Thyroid gland (tissue), 4 donors: ENCODE data around the gene GIGYF2. TPM values are rescaled to one million over a fixed set of nuclear protein-coding genes. Genes with fewer than 3 reads are reported as not detected.
"Not testable (repeated sequence)": the region's sequence is repeated elsewhere in the genome, so short reads cannot be mapped to it uniquely, and the experiment has no call there.

Source experiments
- DNase-seq, 2 donors: peaks; one replicate each; pipeline ENCODE4 v3.0.0-alpha.2; 2019
- H3K27ac ChIP-seq, 3 donors: fragments of 200-600 bp; sonication (generic); 1 replicate in 2 of 3; 2 replicates in 1 of 3; pipeline ENCODE4 v1.5.1; 2016 to 2019; ENCODE audit warnings: mild to moderate bottlenecking in 1 of 3, moderate library complexity in 1 of 3
- H3K27me3 ChIP-seq: fragments of 200-600 bp; sonication (generic); one replicate; pipeline ENCODE4 v1.5.1; 2019
- H3K36me3 ChIP-seq, 2 donors: fragments of 200-600 bp; sonication (generic); one replicate each; pipeline ENCODE4 v1.5.1; 2016 to 2019
- H3K4me1 ChIP-seq, 2 donors: fragments of 200-600 bp; sonication (generic); one replicate each; pipeline ENCODE4 v1.5.1; 2017 to 2019
- H3K4me3 ChIP-seq, 3 donors: fragments of 200-600 bp; sonication (generic); replicated peaks in 1 of 3; 1 replicate in 2 of 3; 2 replicates in 1 of 3; pipeline ENCODE4 v1.5.1; 2016; ENCODE audit warnings: mild to moderate bottlenecking in 1 of 3
- H3K9me3 ChIP-seq: fragments of 200-600 bp; sonication (generic); one replicate; pipeline ENCODE4 v1.5.1; 2017
- CTCF ChIP-seq, 6 experiments: fragments of 200-600 bp in 3 of 6; fragments of 450-650 bp in 3 of 6; sonication (generic) in 3 of 6; IDR thresholded peaks; one replicate each; pipeline ENCODE4 v1.5.1; 2016 to 2019; ENCODE audit warnings: antibody characterized with exemption in 6 of 6, mild to moderate bottlenecking in 2 of 6, inconsistent platforms in 1 of 6, moderate library complexity in 1 of 6
- POLR2A ChIP-seq, 2 donors: fragments of 450-650 bp; IDR thresholded peaks; one replicate each; pipeline ENCODE4 v1.6.1; 2017; ENCODE audit warnings: antibody characterized with exemption in 2 of 2, mild to moderate bottlenecking in 2 of 2, moderate library complexity in 1 of 2
- WGBS, 2 donors: methylation state at CpG; one replicate each; pipeline ENCODE4 v1.1.5; 2017; 5-methylcytosine and 5-hydroxymethylcytosine counted together
- intact Hi-C: fragments of 100-400 bp; cut with DNase I; formaldehyde crosslinking; loops from one replicate; pipeline ENCODE4 v1.15.1; 2023
- total RNA-seq, 4 donors: library from RNA; depleted of rRNA; stranded (reverse); fragments of >200 nt; gene quantifications; one replicate each; pipeline ENCODE4 v1.2.3, GENCODE V29; 2016

The GIGYF2 gene
- total RNA-seq, 4 donors from 2014 or later, result 88.7 to 138 (median 101) TPM

- no peak overlapping the region for H3K27ac ChIP-seq
- WGBS, 2 donors, result 92 to 95% methylated on average over 7 of the region's 7 CpGs
- H3K9me3 ChIP-seq, result no peaks in the 10 kb centered on the region
- H3K27me3 ChIP-seq, result no peaks in the 10 kb centered on the region
- TF ChIP-seq POLR2A (IDR thresholded peaks at IDR 0.05) (no peak), CTCF (IDR thresholded peaks at IDR 0.05) (no peak)
- intact Hi-C loops, result no loop called here
- DNase-seq, result no peak
- no peak overlapping the region for H3K4me3 ChIP-seq
- no peaks in the 10 kb centered on the region for H3K36me3 ChIP-seq
- H3K4me1 ChIP-seq, result peaks cover 0 to 7% of the 10 kb centered on the region in 2 donors
These were observed 8.9 kb upstream of the GIGYF2 start for GRCh38 chr2:232688201-232688600.

- peaks cover 0 to 7% of the 10 kb centered on the region in 2 donors for H3K4me1 ChIP-seq
- H3K36me3 ChIP-seq, result no peaks in the 10 kb centered on the region
- no peaks in the 10 kb centered on the region for H3K27me3 ChIP-seq
- TF ChIP-seq POLR2A (IDR thresholded peaks at IDR 0.05), result no peak
- peak in 1 of 6 experiments; percentile 21 for TF ChIP-seq CTCF (IDR thresholded peaks at IDR 0.05)
- no peak overlapping the region for H3K27ac ChIP-seq
- peak; percentile 77 to 79 for DNase-seq
- no peaks in the 10 kb centered on the region for H3K9me3 ChIP-seq
- intact Hi-C loops, result no loop called here
- 58 to 63% methylated on average over 3 of the region's 3 CpGs for WGBS, 2 donors
- H3K4me3 ChIP-seq, result no peak overlapping the region
These were observed 7.8 kb upstream of the GIGYF2 start for GRCh38 chr2:232689152-232689910.

GRCh38 chr2:232691117-232691516 lies 6.0 kb upstream of the GIGYF2 start:
- H3K4me3 ChIP-seq, H3K4me1 ChIP-seq, DNase-seq, H3K27me3 ChIP-seq, H3K27ac ChIP-seq, H3K36me3 ChIP-seq, H3K9me3 ChIP-seq: not testable (repeated sequence)
- intact Hi-C loops, result loop anchor here (10.0 kb wide), 1 partner anchor 56 kb away; the partner anchor contains the start of gene EFHD1
- 94 to 97% methylated on average over 13 of the region's 13 CpGs for WGBS, 2 donors

- Histone ChIP-seq H3K36me3 (no peaks in the 10 kb centered on the region), H3K4me1 (peaks cover 4 to 16% of the 10 kb centered on the region in 2 donors), H3K4me3 (no peak overlapping the region), H3K27ac (no peak overlapping the region), H3K27me3 (no peaks in the 10 kb centered on the region), H3K9me3 (no peaks in the 10 kb centered on the region)
- WGBS, 2 donors, result 92 to 93% methylated on average over 4 of the region's 4 CpGs
- intact Hi-C loops, result loop anchor here (10.0 kb wide), 1 partner anchor 59 kb away; the partner anchor contains the start of gene EFHD1
- DNase-seq, result no peak
- TF ChIP-seq POLR2A (IDR thresholded peaks at IDR 0.05) (no peak), CTCF (IDR thresholded peaks at IDR 0.05) (no peak)
These were observed 3.8 kb upstream of the GIGYF2 start for GRCh38 chr2:232693344-232693743.

- peak overlapping the region in 1 of 3 donors; percentile 90 for H3K4me3 ChIP-seq
- H3K4me1 ChIP-seq, result peaks cover 21 to 34% of the 10 kb centered on the region in 2 donors
- TF ChIP-seq POLR2A (IDR thresholded peaks at IDR 0.05) (no peak), CTCF (IDR thresholded peaks at IDR 0.05) (no peak)
- no peak for DNase-seq
- no peaks in the 10 kb centered on the region for H3K36me3 ChIP-seq
- intact Hi-C loops, result loop anchor here (10.0 kb wide), 1 partner anchor 62 kb away; the partner anchor contains the start of gene EFHD1
- no peaks in the 10 kb centered on the region for H3K27me3 ChIP-seq
- peak overlapping the region; percentile 80 to 97 (median 92) for H3K27ac ChIP-seq
- WGBS, 2 donors, result 54 to 59% methylated on average over 9 to 10 of the region's 10 CpGs
- no peaks in the 10 kb centered on the region for H3K9me3 ChIP-seq
These were observed 497 bp upstream of the GIGYF2 start for GRCh38 chr2:232696609-232697058.
